ENCODE data around the gene TSPAN15. TPM values are rescaled to one million over a fixed set of nuclear protein-coding genes. Genes with fewer than 3 reads are reported as not detected.

TSPAN15 gene
- total RNA-seq, 1 donor from 2014 or later = 46.1 TPM

DNA sequence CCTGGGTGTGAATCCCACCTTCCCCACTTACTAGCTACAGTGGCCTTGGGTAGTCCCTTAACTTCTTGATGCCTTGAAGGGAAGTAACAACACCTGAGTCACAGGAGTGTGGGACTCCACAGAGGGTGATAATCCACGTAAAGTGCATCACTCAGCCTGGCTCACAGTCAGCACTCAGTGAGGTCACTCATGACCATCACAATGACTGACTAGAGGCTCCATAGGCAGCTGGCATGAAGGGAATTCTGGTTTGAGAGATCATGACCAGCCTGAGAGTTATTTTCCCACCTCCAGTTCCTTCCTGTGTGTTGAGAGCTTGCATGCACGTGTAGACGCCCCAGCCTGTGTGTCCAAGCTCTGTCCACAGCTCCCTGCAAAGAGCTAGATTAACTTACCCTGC lies 87.2 kb downstream of the TSPAN15 start:
- intact Hi-C loops (cut with DNase I) = no loop called here
- Histone ChIP-seq H3K27me3 (ENCODE audit: low read depth) (no peaks in the 10 kb centered on the region), H3K4me3 (no peak overlapping the region), H3K9me3 (no peaks in the 10 kb centered on the region), H3K4me1 (no peaks in the 10 kb centered on the region), H3K27ac (no peak overlapping the region), H3K36me3 (no peaks in the 10 kb centered on the region)
- DNase-seq (no peak), ATAC-seq (no peak)
- TF ChIP-seq, protein P1, sequence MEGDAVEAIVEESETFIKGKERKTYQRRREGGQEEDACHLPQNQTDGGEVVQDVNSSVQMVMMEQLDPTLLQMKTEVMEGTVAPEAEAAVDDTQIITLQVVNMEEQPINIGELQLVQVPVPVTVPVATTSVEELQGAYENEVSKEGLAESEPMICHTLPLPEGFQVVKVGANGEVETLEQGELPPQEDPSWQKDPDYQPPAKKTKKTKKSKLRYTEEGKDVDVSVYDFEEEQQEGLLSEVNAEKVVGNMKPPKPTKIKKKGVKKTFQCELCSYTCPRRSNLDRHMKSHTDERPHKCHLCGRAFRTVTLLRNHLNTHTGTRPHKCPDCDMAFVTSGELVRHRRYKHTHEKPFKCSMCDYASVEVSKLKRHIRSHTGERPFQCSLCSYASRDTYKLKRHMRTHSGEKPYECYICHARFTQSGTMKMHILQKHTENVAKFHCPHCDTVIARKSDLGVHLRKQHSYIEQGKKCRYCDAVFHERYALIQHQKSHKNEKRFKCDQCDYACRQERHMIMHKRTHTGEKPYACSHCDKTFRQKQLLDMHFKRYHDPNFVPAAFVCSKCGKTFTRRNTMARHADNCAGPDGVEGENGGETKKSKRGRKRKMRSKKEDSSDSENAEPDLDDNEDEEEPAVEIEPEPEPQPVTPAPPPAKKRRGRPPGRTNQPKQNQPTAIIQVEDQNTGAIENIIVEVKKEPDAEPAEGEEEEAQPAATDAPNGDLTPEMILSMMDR (IDR thresholded peaks at IDR 0.05) = no peak

DNA sequence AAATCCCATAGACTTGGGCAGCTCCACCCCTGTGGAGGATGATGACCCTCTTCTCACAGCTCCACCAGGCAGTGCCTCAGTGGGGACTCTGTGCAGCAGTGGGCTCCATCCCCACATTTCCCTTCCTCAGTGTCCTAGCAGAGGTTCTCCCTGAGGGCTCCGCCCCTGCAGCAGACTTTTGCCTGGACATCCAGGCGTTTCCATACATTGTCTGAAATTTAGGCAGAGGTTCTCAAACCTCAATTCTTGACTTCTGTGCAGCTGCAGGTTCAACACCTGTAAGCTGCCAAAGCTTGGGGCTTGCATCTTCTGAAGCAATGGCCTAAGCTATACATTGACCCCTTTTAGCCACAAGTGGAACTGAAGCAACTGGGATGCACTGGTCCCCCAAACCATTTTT lies 90.2 kb downstream of the TSPAN15 start:
- DNase-seq = no peak
- H3K36me3 ChIP-seq = no peaks in the 10 kb centered on the region
- no peaks in the 10 kb centered on the region for H3K9me3 ChIP-seq
- H3K27me3 ChIP-seq (ENCODE audit: low read depth) = no peaks in the 10 kb centered on the region
- intact Hi-C loops (cut with DNase I) = no loop called here
- H3K27ac ChIP-seq = no peak overlapping the region
- H3K4me1 ChIP-seq = no peaks in the 10 kb centered on the region
- no peak for ATAC-seq
- H3K4me3 ChIP-seq = no peak overlapping the region
- TF ChIP-seq, protein P1 (IDR thresholded peaks at IDR 0.05) = no peak

- Histone ChIP-seq H3K4me3 (no peak overlapping the region), H3K9me3 (peaks cover 24% of the 10 kb centered on the region), H3K27ac (no peak overlapping the region), H3K36me3 (no peaks in the 10 kb centered on the region), H3K4me1 (no peaks in the 10 kb centered on the region), H3K27me3 (ENCODE audit: low read depth) (peaks cover 20% of the 10 kb centered on the region)
- TF ChIP-seq, protein P1 (IDR thresholded peaks at IDR 0.05) = no peak
- no peak for ATAC-seq
- DNase-seq = no peak
- intact Hi-C loops (cut with DNase I) = no loop called here
These were observed 98.7 kb downstream of the TSPAN15 start for GRCh38 chr10:69549959-69550358.

DNA sequence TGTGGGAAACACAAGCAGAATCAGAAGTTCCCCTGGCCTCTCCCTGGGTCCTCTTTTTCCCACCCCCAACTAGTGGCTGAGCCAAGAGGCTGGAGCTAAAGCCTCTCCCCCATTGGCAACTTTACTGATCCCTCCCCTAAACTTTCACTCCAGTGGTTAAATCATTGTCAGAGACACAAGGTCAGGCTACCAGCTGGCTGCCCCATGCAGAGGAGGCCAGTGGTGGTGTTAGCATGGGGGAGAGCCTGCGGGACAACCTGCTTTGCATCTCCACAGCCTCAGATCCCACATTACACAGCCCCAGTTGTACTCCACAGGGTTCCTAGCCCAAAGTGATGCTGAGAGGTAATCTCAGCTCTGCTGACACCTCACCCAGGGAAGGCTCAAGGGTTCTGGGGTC lies 101.0 kb downstream of the TSPAN15 start:
- Histone ChIP-seq H3K27me3 (ENCODE audit: low read depth) (peaks cover 20% of the 10 kb centered on the region), H3K4me1 (no peaks in the 10 kb centered on the region), H3K9me3 (peaks cover 24% of the 10 kb centered on the region), H3K4me3 (no peak overlapping the region), H3K36me3 (no peaks in the 10 kb centered on the region), H3K27ac (no peak overlapping the region)
- intact Hi-C loops (cut with DNase I) = no loop called here
- TF ChIP-seq, protein P1 (IDR thresholded peaks at IDR 0.05) = no peak
- DNase-seq (no peak), ATAC-seq (no peak)

DNA sequence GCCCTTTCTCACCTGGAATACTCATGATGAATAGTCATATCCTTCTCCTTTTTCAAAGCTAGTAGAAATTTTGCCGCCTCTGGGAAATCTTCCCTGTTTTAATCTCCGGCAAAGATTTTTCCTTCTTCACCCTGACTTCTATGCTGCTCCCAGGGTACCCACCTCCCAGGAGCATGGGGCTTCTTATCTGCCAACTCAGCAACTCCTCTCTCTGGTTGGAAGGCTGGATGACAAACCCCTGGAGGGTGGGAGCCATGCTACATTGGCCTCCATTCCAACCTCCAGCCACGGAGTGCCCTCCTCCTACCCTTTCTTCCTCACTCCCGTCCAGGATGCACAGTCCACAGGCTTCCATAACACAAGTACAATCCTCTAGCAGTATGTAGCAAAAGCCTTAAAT lies 102.1 kb downstream of the TSPAN15 start:
- Histone ChIP-seq H3K27me3 (ENCODE audit: low read depth) (peaks cover 22% of the 10 kb centered on the region), H3K4me1 (no peaks in the 10 kb centered on the region), H3K9me3 (peaks cover 24% of the 10 kb centered on the region), H3K36me3 (no peaks in the 10 kb centered on the region), H3K27ac (no peak overlapping the region), H3K4me3 (no peak overlapping the region)
- ATAC-seq (no peak), DNase-seq (no peak)
- intact Hi-C loops (cut with DNase I) = no loop called here
- TF ChIP-seq, protein P1 (IDR thresholded peaks at IDR 0.05) = no peak

DNA sequence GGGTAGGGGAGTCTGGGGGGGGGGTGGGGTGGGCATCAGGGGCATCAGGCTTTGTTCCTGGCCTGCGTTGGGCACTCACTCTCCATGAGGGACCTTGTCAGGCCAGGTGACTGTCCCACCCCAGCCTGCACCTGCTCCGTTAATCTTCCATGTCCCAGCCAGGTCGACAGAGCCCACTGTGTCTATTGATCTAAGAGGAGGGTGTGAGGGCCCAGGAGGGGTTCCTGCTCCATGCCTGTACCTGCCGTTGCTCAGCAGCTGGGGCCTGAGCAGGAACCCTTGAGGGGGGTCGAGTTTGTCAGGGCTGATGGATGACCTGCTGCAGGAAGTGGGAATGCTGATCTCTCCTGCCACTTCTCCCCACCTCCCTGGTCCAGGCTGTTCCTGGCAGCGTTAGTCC lies 103.3 kb downstream of the TSPAN15 start:
- intact Hi-C loops (cut with DNase I) = no loop called here
- peaks cover 12% of the 10 kb centered on the region for H3K9me3 ChIP-seq
- H3K4me1 ChIP-seq = no peaks in the 10 kb centered on the region
- H3K36me3 ChIP-seq = no peaks in the 10 kb centered on the region
- no peak overlapping the region for H3K27ac ChIP-seq
- TF ChIP-seq, protein P1 (IDR thresholded peaks at IDR 0.05) = no peak
- H3K27me3 ChIP-seq (ENCODE audit: low read depth) = peaks cover 26% of the 10 kb centered on the region
- H3K4me3 ChIP-seq = no peak overlapping the region
- no peak for DNase-seq
- no peak for ATAC-seq

Data from lower lobe of right lung (tissue), 2 donors.